Measurements from ENCODE around the gene MRPL51.

The MRPL51 gene

DNA sequence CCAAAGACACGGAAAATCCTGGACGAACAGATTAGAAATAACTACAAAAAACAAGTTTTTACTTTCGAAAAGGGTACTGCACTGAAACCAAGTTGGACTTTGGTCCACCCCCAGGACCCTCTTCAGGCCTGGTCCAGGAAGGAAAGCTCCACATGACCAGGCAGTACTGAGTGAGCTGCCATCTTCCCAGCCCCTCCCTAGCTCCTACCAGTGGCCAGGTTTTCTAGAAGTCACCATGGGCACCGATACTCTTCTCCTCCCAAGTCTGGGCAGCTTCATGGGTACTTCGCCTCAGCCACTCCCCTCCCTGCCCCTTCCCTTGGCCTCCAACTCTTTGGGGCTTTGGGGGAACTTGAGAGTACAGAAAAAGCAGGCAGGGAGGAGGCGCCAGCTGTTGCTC, 29.2 kb downstream of the MRPL51 start:
- H4K20me1 ChIP-seq (ENCODE audit: insufficient read depth, low read length): no peaks in the 10 kb centered on the region; the same call in 1 of the 2 replicates
- H3K4me3 ChIP-seq (ENCODE audit: low read depth in 1 of 2, low read length in 2 of 2): no peak overlapping the region
- no peak overlapping the region for H2AFZ ChIP-seq (ENCODE audit: low read depth, low read length)
- DNase-seq: no peak
- H3K4me2 ChIP-seq (ENCODE audit: insufficient read depth, low read length): no peak overlapping the region
- peak overlapping the region; percentile 54; the same call in 1 of the 2 replicates for H3K9ac ChIP-seq (ENCODE audit: low read depth, low read length)
- H3K9me3 ChIP-seq (ENCODE audit: insufficient read depth, low read length, severe bottlenecking): no peaks in the 10 kb centered on the region
- H3K4me1 ChIP-seq (ENCODE audit: insufficient read depth, low read length): peaks cover 66% of the 10 kb centered on the region
- H3K27me3 ChIP-seq (ENCODE audit: insufficient read depth, low read length, poor library complexity): no peaks in the 10 kb centered on the region
- TF ChIP-seq EZH2 (IDR thresholded peaks at IDR 0.05; ENCODE audit: borderline replicate concordance, low read depth, low read length, severe bottlenecking): no peak
- no peak for TF ChIP-seq CTCF (IDR thresholded peaks at IDR 0.05; ENCODE audit: borderline replicate concordance, extremely low read depth, low read length, poor library complexity, severe bottlenecking)
- ATAC-seq (ENCODE audit: insufficient read depth, low read depth): no peak
- H3K36me3 ChIP-seq (ENCODE audit: insufficient read depth, low read length): peaks cover 72% of the 10 kb centered on the region
- peaks cover 41% of the 10 kb centered on the region for H3K79me2 ChIP-seq (ENCODE audit: insufficient read depth, low read length)
- H3K27ac ChIP-seq (ENCODE audit: low read length): peak overlapping the region; percentile 96

DNA sequence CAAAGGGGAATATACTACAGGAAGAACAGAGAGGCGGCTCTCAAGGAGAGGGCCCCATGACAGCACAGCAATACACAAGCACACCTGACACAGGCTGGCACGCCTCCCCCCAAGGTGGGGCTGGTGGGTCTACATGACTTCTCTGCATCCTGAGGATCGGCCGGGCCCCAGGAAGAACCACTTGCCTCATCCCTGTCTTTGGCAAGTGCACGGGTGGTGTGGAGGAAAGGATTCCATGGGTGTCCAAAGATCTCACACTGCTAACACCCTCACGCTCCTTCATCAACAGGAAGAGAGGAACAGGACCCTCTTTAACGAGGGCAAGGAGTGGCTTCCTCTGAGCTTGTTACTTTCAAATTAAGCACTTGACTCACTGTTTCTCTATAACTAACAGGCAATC, 29.8 kb downstream of the MRPL51 start:
- Histone ChIP-seq H3K4me2 (ENCODE audit: insufficient read depth, low read length) (peak overlapping the region; percentile 58), H4K20me1 (ENCODE audit: insufficient read depth, low read length) (no peaks in the 10 kb centered on the region; the same call in 1 of the 2 replicates), H2AFZ (ENCODE audit: low read depth, low read length) (no peak overlapping the region), H3K9ac (ENCODE audit: low read depth, low read length) (peak overlapping the region; percentile 54), H3K79me2 (ENCODE audit: insufficient read depth, low read length) (peaks cover 34% of the 10 kb centered on the region), H3K27ac (ENCODE audit: low read length) (peak overlapping the region; percentile 96), H3K36me3 (ENCODE audit: insufficient read depth, low read length) (peaks cover 76% of the 10 kb centered on the region), H3K27me3 (ENCODE audit: insufficient read depth, low read length, poor library complexity) (no peaks in the 10 kb centered on the region), H3K4me3 (ENCODE audit: low read depth in 1 of 2, low read length in 2 of 2) (peak overlapping the region in 1 of 2 experiments; percentile 44; a peak in 1 of 4 replicates), H3K4me1 (ENCODE audit: insufficient read depth, low read length) (peaks cover 60% of the 10 kb centered on the region), H3K9me3 (ENCODE audit: insufficient read depth, low read length, severe bottlenecking) (no peaks in the 10 kb centered on the region)
- ATAC-seq (ENCODE audit: insufficient read depth, low read depth) (no peak), DNase-seq (no peak)
- TF ChIP-seq CTCF (IDR thresholded peaks at IDR 0.05; ENCODE audit: borderline replicate concordance, extremely low read depth, low read length, poor library complexity, severe bottlenecking): no peak
- no peak for TF ChIP-seq EZH2 (IDR thresholded peaks at IDR 0.05; ENCODE audit: borderline replicate concordance, low read depth, low read length, severe bottlenecking)

GRCh38 chr12:6462234-6462995, 30.6 kb downstream of the MRPL51 start:
- peak; percentile 29 for ATAC-seq (ENCODE audit: insufficient read depth, low read depth)
- Histone ChIP-seq H3K4me1 (ENCODE audit: insufficient read depth, low read length) (peaks cover 54% of the 10 kb centered on the region), H3K27me3 (ENCODE audit: insufficient read depth, low read length, poor library complexity) (no peaks in the 10 kb centered on the region), H2AFZ (ENCODE audit: low read depth, low read length) (peak overlapping the region; percentile 0; the same call in 1 of the 2 replicates), H3K9me3 (ENCODE audit: insufficient read depth, low read length, severe bottlenecking) (no peaks in the 10 kb centered on the region), H3K79me2 (ENCODE audit: insufficient read depth, low read length) (peaks cover 28% of the 10 kb centered on the region), H3K27ac (ENCODE audit: low read length) (peak overlapping the region; percentile 96), H3K4me3 (ENCODE audit: low read depth in 1 of 2, low read length in 2 of 2) (peak overlapping the region in 1 of 2 experiments; percentile 44; a peak in 2 of 4 replicates), H3K9ac (ENCODE audit: low read depth, low read length) (peak overlapping the region; percentile 54), H3K36me3 (ENCODE audit: insufficient read depth, low read length) (peaks cover 81% of the 10 kb centered on the region), H4K20me1 (ENCODE audit: insufficient read depth, low read length) (no peaks in the 10 kb centered on the region; the same call in 1 of the 2 replicates), H3K4me2 (ENCODE audit: insufficient read depth, low read length) (peak overlapping the region; percentile 58)
- TF ChIP-seq CTCF (IDR thresholded peaks at IDR 0.05; ENCODE audit: borderline replicate concordance, extremely low read depth, low read length, poor library complexity, severe bottlenecking) (no peak), EZH2 (IDR thresholded peaks at IDR 0.05; ENCODE audit: borderline replicate concordance, low read depth, low read length, severe bottlenecking) (no peak)
- DNase-seq: peak; percentile 52

Measured in DND-41 (cell line).